Lower leg skin (tissue), 3 donors: ENCODE data around the gene TTLL5.

ENCODE experiments used
- POLR2A ChIP-seq, 2 donors: fragments of 450-650 bp; IDR thresholded peaks; one replicate each; pipeline ENCODE4 v1.6.1; 2016 to 2017; ENCODE audit warnings: antibody characterized with exemption in 2 of 2, mild to moderate bottlenecking in 1 of 2, moderate library complexity in 1 of 2
- TF ChIP-seq, protein P1 (sequence below), 3 donors: fragments of 450-650 bp; IDR thresholded peaks; one replicate each; pipeline ENCODE4 v1.5.1; 2016; ENCODE audit warnings: antibody characterized with exemption in 3 of 3, mild to moderate bottlenecking in 3 of 3, moderate library complexity in 2 of 3

DNA sequence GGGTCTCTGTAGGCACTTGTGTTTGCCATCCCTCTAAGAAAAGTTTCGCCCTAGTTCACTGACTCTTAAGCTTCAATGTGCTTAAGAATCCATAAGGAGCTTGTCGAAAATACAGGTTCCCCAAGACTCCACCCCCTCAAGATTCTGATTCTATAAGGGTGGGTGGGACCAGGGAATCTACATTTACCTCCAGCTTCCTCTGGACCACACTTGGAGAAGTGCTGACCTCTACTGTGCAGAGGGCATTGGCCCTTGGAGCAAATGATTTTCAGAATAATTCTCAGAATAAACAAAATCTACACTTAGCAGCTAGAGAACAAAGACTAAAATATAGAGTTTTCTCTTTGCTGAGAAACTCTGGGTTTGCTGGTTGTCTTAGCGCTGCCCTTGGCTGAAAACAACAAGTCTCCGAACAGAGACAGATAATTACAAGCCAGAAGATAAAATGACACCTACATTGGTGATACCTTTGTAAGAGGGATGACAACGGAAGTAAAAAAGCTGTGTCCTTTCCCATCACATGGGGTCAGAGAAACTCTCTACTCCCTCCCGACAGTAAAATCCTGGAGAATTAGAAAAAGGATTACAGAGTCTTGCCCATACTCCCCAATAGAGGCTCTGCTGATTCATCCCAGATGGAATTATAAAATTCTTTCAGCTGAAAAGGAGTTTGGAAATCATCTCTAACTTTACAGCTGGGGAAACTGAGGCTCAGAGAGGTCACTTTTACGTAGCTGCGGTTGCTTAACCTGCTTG is 316.0 kb downstream of the TTLL5 start:
- TF ChIP-seq, protein P1, sequence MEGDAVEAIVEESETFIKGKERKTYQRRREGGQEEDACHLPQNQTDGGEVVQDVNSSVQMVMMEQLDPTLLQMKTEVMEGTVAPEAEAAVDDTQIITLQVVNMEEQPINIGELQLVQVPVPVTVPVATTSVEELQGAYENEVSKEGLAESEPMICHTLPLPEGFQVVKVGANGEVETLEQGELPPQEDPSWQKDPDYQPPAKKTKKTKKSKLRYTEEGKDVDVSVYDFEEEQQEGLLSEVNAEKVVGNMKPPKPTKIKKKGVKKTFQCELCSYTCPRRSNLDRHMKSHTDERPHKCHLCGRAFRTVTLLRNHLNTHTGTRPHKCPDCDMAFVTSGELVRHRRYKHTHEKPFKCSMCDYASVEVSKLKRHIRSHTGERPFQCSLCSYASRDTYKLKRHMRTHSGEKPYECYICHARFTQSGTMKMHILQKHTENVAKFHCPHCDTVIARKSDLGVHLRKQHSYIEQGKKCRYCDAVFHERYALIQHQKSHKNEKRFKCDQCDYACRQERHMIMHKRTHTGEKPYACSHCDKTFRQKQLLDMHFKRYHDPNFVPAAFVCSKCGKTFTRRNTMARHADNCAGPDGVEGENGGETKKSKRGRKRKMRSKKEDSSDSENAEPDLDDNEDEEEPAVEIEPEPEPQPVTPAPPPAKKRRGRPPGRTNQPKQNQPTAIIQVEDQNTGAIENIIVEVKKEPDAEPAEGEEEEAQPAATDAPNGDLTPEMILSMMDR (IDR thresholded peaks at IDR 0.05) = no peak
- TF ChIP-seq POLR2A (IDR thresholded peaks at IDR 0.05) = no peak
